Uterine smooth muscle cell (primary cell): ENCODE measurements around the gene SMARCD1. TPM values are rescaled to one million over a fixed set of nuclear protein-coding genes. Genes with fewer than 3 reads are reported as not detected.

ENCODE experiments used
- total RNA-seq: library from RNA; depleted of rRNA; stranded (reverse); fragments of >200 nt; gene quantifications from 2 replicates; pipeline ENCODE4 v1.2.3, GENCODE V29; 2014

Gene SMARCD1
- total RNA-seq: 30.4 and 46.1 TPM in 2 replicates

DNA sequence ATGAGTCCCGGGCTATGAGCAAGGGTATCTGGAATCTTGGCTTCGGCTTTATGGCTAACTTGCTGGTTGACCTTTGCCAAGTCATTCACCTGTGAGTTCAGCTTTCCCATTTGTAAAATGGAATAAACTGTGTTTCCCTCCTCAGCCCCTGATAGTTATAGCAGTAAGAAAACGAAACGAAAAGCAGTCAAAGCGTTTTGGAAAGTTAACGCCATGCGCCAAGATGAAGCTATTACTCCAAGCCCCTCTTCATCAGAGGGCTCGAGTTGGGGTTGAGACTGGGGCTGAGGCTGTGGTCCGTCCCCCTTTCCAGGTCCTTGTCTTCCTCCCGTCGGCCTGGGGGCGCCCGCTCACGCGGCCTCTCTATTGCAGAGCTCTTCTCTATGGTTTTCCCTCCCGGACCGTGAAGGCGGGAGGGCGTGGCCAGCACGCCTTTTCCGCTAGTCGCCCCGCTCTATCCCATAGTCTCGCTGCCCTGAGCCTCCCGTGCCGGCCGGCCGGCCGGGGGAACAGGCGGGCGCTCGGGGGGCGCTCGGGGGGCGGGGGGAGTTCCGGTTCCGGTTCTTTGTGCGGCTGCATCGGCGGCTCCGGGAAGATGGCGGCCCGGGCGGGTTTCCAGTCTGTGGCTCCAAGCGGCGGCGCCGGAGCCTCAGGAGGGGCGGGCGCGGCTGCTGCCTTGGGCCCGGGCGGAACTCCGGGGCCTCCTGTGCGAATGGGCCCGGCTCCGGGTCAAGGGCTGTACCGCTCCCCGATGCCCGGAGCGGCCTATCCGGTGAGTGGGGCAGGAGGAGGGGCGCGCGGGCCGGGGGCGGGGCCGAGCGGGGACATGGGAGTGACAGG is at the start of gene SMARCD1:
TSS of gene SMARCD1 (plus strand) at position 568 of the 840 bp plus-strand sequence. CDS start at position 596, 28 bp downstream.

DNA sequence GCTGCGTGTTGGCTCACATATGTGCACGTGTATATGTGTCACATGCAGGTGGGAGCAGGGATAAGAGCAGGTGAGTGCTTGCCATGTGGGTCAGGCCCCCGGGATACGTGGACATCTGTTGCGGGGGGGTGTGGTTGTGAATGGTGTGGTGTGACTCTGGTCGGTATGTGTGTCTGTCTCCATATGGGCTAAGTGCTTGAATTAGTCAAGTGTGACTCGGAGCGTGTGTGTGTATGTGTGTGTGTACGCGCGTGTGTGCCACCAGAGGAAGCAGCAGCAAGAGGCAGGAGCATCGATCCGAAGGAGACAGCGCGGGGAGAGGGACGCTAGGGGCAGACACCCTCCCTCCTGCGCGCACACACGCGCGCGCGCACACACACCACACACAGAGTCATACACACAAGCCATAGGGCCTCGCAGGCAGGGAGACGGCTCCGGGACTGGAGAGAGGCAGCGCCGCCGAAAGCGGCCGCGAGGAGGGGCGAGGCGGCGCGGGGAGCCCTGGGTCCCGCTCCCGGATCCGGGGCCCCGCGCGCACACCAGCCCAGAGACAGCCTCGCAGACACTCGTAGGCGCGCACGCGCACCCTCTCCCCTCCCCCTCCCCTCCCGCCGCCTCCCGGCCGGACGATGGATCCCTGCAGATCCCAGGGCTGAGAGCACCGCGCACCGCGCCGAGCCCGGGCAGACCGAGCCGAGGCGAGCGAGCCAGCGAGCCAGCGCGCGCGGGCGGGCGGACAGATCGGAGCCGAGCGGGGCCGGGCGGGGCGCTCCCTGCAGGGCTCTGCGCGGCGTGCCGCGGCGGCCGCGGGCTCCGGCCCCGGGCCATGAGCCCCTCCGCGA is 27.9 kb upstream of the SMARCD1 start, which contains the start of gene ASIC1:
TSS of gene ASIC1 (plus strand) at position 597 of the 842 bp plus-strand sequence. CDS start 1,171 bp downstream, outside the sequence.

GRCh38 chr12:50103767-50104321 is 18.7 kb downstream of the SMARCD1 start, which contains the start of gene GPD1:
GPD1 (plus strand) TSS chr12:50104008; CDS start chr12:50104051, 43 bp downstream.

GRCh38 chr12:50111693-50112455 is 26.7 kb downstream of the SMARCD1 start, which contains the start of gene COX14:
COX14 (plus strand) TSS chr12:50112236; CDS start chr12:50120044, 7,808 bp downstream.

Other genes starting within 250 kb of the SMARCD1 start
- gene BCDIN3D, start 242.2 kb upstream of the SMARCD1 start, total RNA-seq: 4.1 and 4.6 TPM in 2 replicates
- gene FAIM2, start 181.4 kb upstream of the SMARCD1 start, total RNA-seq: 1.5 and 3.0 TPM in 2 replicates
- not detected in 2 replicates for gene AQP2, start 134.6 kb upstream of the SMARCD1 start, total RNA-seq
- gene AQP5, start 123.5 kb upstream of the SMARCD1 start, total RNA-seq: not detected in 2 replicates
- 0.12 TPM in 1 of 2 replicates, not detected in the other for gene AQP6, start 112.4 kb upstream of the SMARCD1 start, total RNA-seq
- gene RACGAP1, start 59.8 kb upstream of the SMARCD1 start, total RNA-seq: 51.1 and 168 TPM in 2 replicates
- gene ASIC1, start 27.7 kb upstream of the SMARCD1 start, total RNA-seq: 0.66 and 3.6 TPM in 2 replicates
- 0.25 TPM in 1 of 2 replicates, not detected in the other for gene GPD1, start 18.7 kb downstream of the SMARCD1 start, total RNA-seq
- gene COX14, start 26.9 kb downstream of the SMARCD1 start, total RNA-seq: 32.4 and 41.6 TPM in 2 replicates
- 28.4 and 35.5 TPM in 2 replicates for gene CERS5, start 82.0 kb downstream of the SMARCD1 start, total RNA-seq
- gene LIMA1, start 198.2 kb downstream of the SMARCD1 start, total RNA-seq: 89.0 and 96.9 TPM in 2 replicates